Neutrophil (primary cell): ENCODE results near the gene M1AP.

ENCODE experiments used
- H3K27ac ChIP-seq: fragments of 200-600 bp; sonication (generic); 2 replicates; pipeline ENCODE4 v1.5.1; 2016; ENCODE audit warnings: mild to moderate bottlenecking, moderate library complexity
- H3K27me3 ChIP-seq: fragments of 200-600 bp; sonication (generic); 2 replicates; pipeline ENCODE4 v1.6.0; 2016; ENCODE audit warnings: mild to moderate bottlenecking
- H3K36me3 ChIP-seq: fragments of 200-600 bp; sonication (generic); 2 replicates; pipeline ENCODE4 v1.5.1; 2017
- H3K4me1 ChIP-seq, 2 experiments: fragments of 200-600 bp in 1 of 2; sonication (generic) in 1 of 2; 1 replicate in 1 of 2; 2 replicates in 1 of 2; pipeline versions ENCODE4 v1.5.1 to v1.6.1; 2013 to 2016; ENCODE audit warnings: low read depth in 1 of 2, low read length in 1 of 2, mild to moderate bottlenecking in 1 of 2, moderate library complexity in 1 of 2; ENCODE audit not compliant: control insufficient read depth in 1 of 2, insufficient read depth in 1 of 2
- H3K4me3 ChIP-seq, 2 experiments: fragments of 200-600 bp in 1 of 2; sonication (generic) in 1 of 2; 1 replicate in 1 of 2; 2 replicates in 1 of 2; pipeline ENCODE4 v1.5.1; 2013 to 2016; ENCODE audit warnings: low read depth in 1 of 2, low read length in 1 of 2, mild to moderate bottlenecking in 1 of 2, moderate library complexity in 1 of 2
- H3K9me3 ChIP-seq: fragments of 200-600 bp; sonication (generic); 2 replicates; pipeline ENCODE4 v1.5.1; 2016
- CTCF ChIP-seq: fragments of 200-600 bp; sonication (generic); IDR thresholded peaks from 2 replicates; pipeline ENCODE4 v1.5.1; 2016; ENCODE audit warnings: antibody characterized with exemption

M1AP gene

GRCh38 chr2:74603282-74604000 is 44.7 kb downstream of the M1AP start:
- H3K9me3 ChIP-seq = no peaks in the 10 kb centered on the region
- no peak overlapping the region for H3K27ac ChIP-seq
- no peak for TF ChIP-seq CTCF
- H3K4me1 ChIP-seq = no peaks in the 10 kb centered on the region
- H3K4me3 ChIP-seq = no peak overlapping the region
- H3K36me3 ChIP-seq = no peaks in the 10 kb centered on the region
- peaks cover 79% of the 10 kb centered on the region for H3K27me3 ChIP-seq

- TF ChIP-seq CTCF = no peak
- Histone ChIP-seq H3K4me1 (no peaks in the 10 kb centered on the region), H3K27me3 (peaks cover 73% of the 10 kb centered on the region), H3K4me3 (no peak overlapping the region), H3K27ac (no peak overlapping the region), H3K36me3 (no peaks in the 10 kb centered on the region), H3K9me3 (no peaks in the 10 kb centered on the region)
Measured at GRCh38 chr2:74602586-74603281, 45.4 kb downstream of the M1AP start.

GRCh38 chr2:74599676-74600075 is 48.5 kb downstream of the M1AP start:
- H3K4me1 ChIP-seq = no peaks in the 10 kb centered on the region
- H3K27me3 ChIP-seq = peaks cover 78% of the 10 kb centered on the region
- H3K27ac ChIP-seq = no peak overlapping the region
- no peaks in the 10 kb centered on the region for H3K36me3 ChIP-seq
- no peak overlapping the region for H3K4me3 ChIP-seq
- H3K9me3 ChIP-seq = no peaks in the 10 kb centered on the region
- TF ChIP-seq CTCF = no peak

- no peak overlapping the region for H3K27ac ChIP-seq
- no peaks in the 10 kb centered on the region for H3K36me3 ChIP-seq
- no peaks in the 10 kb centered on the region for H3K4me1 ChIP-seq
- H3K9me3 ChIP-seq = no peaks in the 10 kb centered on the region
- no peak for TF ChIP-seq CTCF
- H3K27me3 ChIP-seq = peaks cover 77% of the 10 kb centered on the region
- no peak overlapping the region for H3K4me3 ChIP-seq
Measured at GRCh38 chr2:74597410-74597809, 50.7 kb downstream of the M1AP start.

- Histone ChIP-seq H3K36me3 (no peaks in the 10 kb centered on the region), H3K27ac (no peak overlapping the region), H3K27me3 (peaks cover 75% of the 10 kb centered on the region), H3K4me3 (no peak overlapping the region), H3K9me3 (no peaks in the 10 kb centered on the region), H3K4me1 (no peaks in the 10 kb centered on the region)
- no peak for TF ChIP-seq CTCF
Measured at GRCh38 chr2:74596584-74596983, 51.5 kb downstream of the M1AP start.
